ENCODE results near the gene SLC44A5.

The SLC44A5 gene

DNA sequence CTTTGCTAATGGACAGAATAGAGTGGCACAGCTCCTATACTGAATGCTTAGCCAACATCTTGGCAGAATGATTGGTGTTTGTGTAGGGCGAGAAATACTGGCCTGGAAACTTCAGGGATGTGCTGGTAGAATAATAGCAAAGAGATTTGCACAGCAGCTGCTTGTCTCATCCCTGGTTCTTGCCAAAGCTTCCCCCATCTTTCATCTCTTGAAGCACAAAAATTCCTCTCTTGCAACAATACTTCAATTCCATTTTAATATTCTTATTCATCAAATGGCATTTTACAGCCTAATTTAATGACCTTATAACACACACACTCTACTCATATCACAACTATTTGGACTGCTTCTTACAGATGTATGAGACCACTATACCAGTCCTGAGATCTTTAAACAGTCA lies 439.0 kb downstream of the SLC44A5 start:
- DNase-seq: no peak

DNA sequence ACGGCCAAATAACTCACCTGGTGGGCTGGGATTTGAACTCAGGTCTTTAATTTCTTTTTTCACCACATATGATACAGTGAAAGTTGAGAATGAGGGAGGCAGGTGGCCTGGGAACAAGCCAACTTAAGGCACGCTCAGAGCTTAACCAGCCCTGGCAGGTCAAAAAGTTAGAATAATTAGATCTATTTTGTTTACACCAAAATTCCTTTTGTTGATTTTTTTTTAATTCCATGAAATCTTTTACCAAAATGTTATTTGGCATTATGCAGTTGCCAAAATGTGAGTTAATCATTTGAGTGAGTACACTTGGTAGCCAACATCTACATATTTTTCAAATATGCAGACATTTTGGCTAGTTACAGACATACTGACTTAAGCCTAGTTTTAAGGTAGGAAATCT lies 439.9 kb downstream of the SLC44A5 start:
- no peak for DNase-seq

DNA sequence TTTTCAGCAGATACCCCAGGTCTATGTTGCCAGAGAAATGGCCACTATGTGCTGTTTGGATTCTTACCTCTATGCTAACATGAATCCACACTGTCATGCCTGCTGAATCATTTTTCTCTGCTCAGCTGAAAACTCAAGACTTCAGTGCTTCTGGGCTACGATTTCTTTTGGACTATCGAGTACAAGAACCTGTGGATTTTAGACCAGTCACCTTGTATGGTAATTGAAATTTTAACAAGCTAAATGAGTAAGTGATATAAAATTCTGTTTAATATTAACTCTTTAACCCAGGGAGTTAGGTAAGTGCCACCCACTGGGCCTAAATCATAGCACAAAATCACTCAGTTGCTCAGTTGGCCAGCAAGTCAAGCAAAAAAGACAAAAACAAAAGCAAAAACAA lies 440.9 kb downstream of the SLC44A5 start:
- DNase-seq: no peak

DNA sequence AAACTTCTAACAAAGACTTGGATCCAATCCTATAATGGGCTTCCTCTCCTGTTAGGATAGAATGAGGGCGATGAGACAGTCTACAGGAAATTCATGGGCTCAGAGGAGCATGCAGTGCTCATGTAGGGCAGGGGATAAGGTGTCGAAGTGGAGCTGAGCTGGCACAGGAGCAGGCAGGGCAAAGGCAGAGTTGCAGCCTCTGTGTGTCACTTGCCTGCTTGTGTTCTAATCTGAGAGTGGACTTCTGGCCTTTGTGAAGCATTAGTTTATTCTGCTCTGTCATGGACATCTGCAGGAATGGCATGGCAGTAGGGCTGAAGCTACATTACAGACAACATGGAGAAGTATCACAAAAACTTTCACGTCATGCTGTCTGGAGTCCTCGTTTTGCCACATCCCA lies 444.1 kb downstream of the SLC44A5 start:
- DNase-seq: no peak

DNA sequence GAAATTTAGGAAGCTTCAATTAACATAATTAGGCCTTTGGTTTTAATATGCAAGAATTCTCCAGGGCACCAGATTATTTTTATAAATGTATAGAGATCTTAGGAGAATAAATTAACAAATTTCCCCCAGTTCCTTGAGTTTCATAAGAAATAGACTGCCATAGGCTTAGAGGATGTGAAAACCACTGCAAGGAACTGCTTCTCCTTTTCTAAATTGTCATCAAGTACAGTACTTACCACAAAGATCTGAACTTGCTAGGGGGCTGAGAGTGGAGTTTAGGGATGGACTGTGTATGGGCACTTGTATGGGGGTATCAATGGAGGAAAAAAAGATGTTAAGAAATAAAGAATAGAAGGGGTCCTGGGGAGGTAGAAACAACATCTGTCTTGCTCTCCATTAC lies 445.6 kb downstream of the SLC44A5 start:
- DNase-seq: no peak

DNA sequence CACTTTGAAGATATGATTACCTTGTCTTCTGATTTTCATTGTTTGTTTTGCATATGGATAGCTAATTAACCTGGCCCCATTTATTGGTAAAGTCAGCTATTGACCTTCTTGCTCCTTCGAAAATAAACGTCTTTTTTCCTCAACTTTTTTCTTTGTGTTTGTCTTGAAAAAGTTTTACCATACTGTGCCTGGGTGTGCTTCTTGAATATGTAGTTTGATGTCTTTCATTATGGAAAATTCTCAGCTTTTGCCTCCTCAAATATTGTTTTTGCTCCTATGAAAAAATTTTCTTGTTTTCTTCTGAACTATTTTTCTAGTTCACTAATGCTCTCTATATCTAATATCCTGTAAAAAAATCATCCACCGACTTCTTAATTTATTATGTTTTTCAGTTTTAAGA lies 451.8 kb downstream of the SLC44A5 start:
- DNase-seq: no peak
